DOHH2 (cell line): Measurements from ENCODE around the gene CDKL4.
"Not testable (repeated sequence)": the region's sequence is repeated elsewhere in the genome, so short reads cannot be mapped to it uniquely, and the experiment has no call there.

ENCODE experiments used
- H3F3A ChIP-seq: fragments of 200-600 bp; sonication (generic), shearing (Covaris generic); 2 replicates; pipeline ENCODE4 v1.6.0; 2016; ENCODE audit warnings: antibody characterized with exemption, mild to moderate bottlenecking; ENCODE audit not compliant: control insufficient read depth, insufficient read depth
- H3K27ac ChIP-seq: fragments of 200-600 bp; sonication (generic); 2 replicates; pipeline ENCODE4 v1.5.1; 2014; ENCODE audit warnings: low read depth, mild to moderate bottlenecking, low read length, moderate library complexity
- H3K27me3 ChIP-seq: fragments of 200-600 bp; sonication (generic); 2 replicates; pipeline ENCODE4 v1.6.1; 2014; ENCODE audit warnings: mild to moderate bottlenecking, low read length, mixed read lengths; ENCODE audit not compliant: control insufficient read depth
- H3K36me3 ChIP-seq: fragments of 200-600 bp; sonication (generic); 2 replicates; pipeline ENCODE4 v1.6.1; 2014; ENCODE audit warnings: mild to moderate bottlenecking, low read length, moderate library complexity, mixed read lengths; ENCODE audit not compliant: control insufficient read depth
- H3K4me1 ChIP-seq: fragments of 200-600 bp; sonication (generic); 2 replicates; pipeline ENCODE4 v1.6.1; 2014; ENCODE audit warnings: mild to moderate bottlenecking, low read length, mixed read lengths; ENCODE audit not compliant: control insufficient read depth
- H3K4me2 ChIP-seq: fragments of 200-600 bp; sonication (generic); 2 replicates; pipeline ENCODE4 v1.6.0; 2014; ENCODE audit warnings: mild to moderate bottlenecking, low read length, moderate library complexity
- H3K4me3 ChIP-seq: fragments of 200-600 bp; sonication (generic); 2 replicates; pipeline ENCODE4 v1.5.1; 2014; ENCODE audit warnings: mild to moderate bottlenecking, low read length, mixed read lengths
- H3K79me2 ChIP-seq: fragments of 200-600 bp; sonication (generic); 2 replicates; pipeline ENCODE4 v1.6.1; 2014; ENCODE audit warnings: mild to moderate bottlenecking, low read length, mixed read lengths; ENCODE audit not compliant: control insufficient read depth
- H3K9me2 ChIP-seq: fragments of 200-600 bp; sonication (generic); replicated peaks from 2 replicates; pipeline ENCODE4 v1.6.1; 2014; ENCODE audit warnings: mild to moderate bottlenecking, low read length, mixed read lengths; ENCODE audit not compliant: control insufficient read depth
- H3K9me3 ChIP-seq: fragments of 200-600 bp; sonication (generic); 2 replicates; pipeline ENCODE4 v1.6.1; 2014; ENCODE audit warnings: antibody characterized with exemption, low read length, mixed read lengths; ENCODE audit not compliant: control insufficient read depth, insufficient read depth
- H4K20me1 ChIP-seq: fragments of 200-600 bp; sonication (generic); 2 replicates; pipeline ENCODE4 v1.6.0; 2014; ENCODE audit warnings: low read depth, mild to moderate bottlenecking, antibody characterized with exemption, low read length, moderate library complexity; ENCODE audit not compliant: control insufficient read depth, insufficient read depth
- CTCF ChIP-seq: fragments of 200-600 bp; sonication (generic); IDR thresholded peaks from one replicate; pipeline ENCODE4 v1.5.1; 2014; ENCODE audit warnings: antibody characterized with exemption, mild to moderate bottlenecking, low read depth, low read length; ENCODE audit not compliant: poor library complexity, severe bottlenecking
- EZH2phosphoT487 ChIP-seq: fragments of 200-600 bp; sonication (generic); IDR thresholded peaks from 2 replicates; pipeline ENCODE4 v1.6.1; 2017; ENCODE audit warnings: borderline replicate concordance, mild to moderate bottlenecking, antibody characterized with exemption, low read length, moderate library complexity, mixed read lengths

Gene CDKL4

GRCh38 chr2:39142904-39143605 lies 100.7 kb downstream of the CDKL4 start:
- Histone ChIP-seq H4K20me1 (no peaks in the 10 kb centered on the region), H3K36me3 (no peaks in the 10 kb centered on the region), H3K79me2 (no peaks in the 10 kb centered on the region), H3K4me2 (peak overlapping the region; percentile 70), H3K9me3 (no peaks in the 10 kb centered on the region), H3K27me3 (no peaks in the 10 kb centered on the region), H3K27ac (peak overlapping the region; percentile 92), H3K4me1 (peaks cover 57% of the 10 kb centered on the region), H3K9me2 (no peaks in the 10 kb centered on the region), H3F3A (peaks cover 26% of the 10 kb centered on the region), H3K4me3 (peak overlapping the region; percentile 2; the same call in 1 of the 2 replicates)
- TF ChIP-seq EZH2phosphoT487 (no peak), CTCF (no peak)

GRCh38 chr2:39141334-39142271 lies 102.2 kb downstream of the CDKL4 start:
- no peaks in the 10 kb centered on the region for H4K20me1 ChIP-seq
- H3K9me2 ChIP-seq: no peaks in the 10 kb centered on the region
- H3K27ac ChIP-seq: peak overlapping the region; percentile 92
- H3K36me3 ChIP-seq: no peaks in the 10 kb centered on the region
- peaks cover 68% of the 10 kb centered on the region for H3K4me1 ChIP-seq
- peak overlapping the region; percentile 61 for H3K4me3 ChIP-seq
- H3K79me2 ChIP-seq: no peaks in the 10 kb centered on the region
- TF ChIP-seq CTCF (no peak), EZH2phosphoT487 (no peak)
- peak overlapping the region; percentile 70 for H3K4me2 ChIP-seq
- H3K27me3 ChIP-seq: no peaks in the 10 kb centered on the region
- H3F3A ChIP-seq: peaks cover 32% of the 10 kb centered on the region
- no peaks in the 10 kb centered on the region for H3K9me3 ChIP-seq

- H3K79me2 ChIP-seq, H3K36me3 ChIP-seq, H3K27me3 ChIP-seq, H4K20me1 ChIP-seq, H3K9me3 ChIP-seq, H3K9me2 ChIP-seq: not testable (repeated sequence)
- Histone ChIP-seq H3K4me3 (peak overlapping the region; percentile 54), H3F3A (peaks cover 33% of the 10 kb centered on the region), H3K27ac (peak overlapping the region; percentile 92), H3K4me1 (peaks cover 75% of the 10 kb centered on the region), H3K4me2 (peak overlapping the region; percentile 70)
Observed at GRCh38 chr2:39140948-39141333, 102.8 kb downstream of the CDKL4 start.
